Calu3 (cell line): ENCODE results near the gene HMX3. TPM values are rescaled to one million over a fixed set of nuclear protein-coding genes. Genes with fewer than 3 reads are reported as not detected.

ENCODE experiments used
- BruUV-seq: library from RNA; stranded (reverse); fragments of 400-500 nt; replicated peaks from 2 replicates; lab custom pipeline; 2021; lab: Mats Ljungman, UMichigan
- CTCF ChIA-PET: fragments of 300-600 bp; sonication (Branson Sonifier 250); formaldehyde crosslinking; loops from one replicate; lab custom pipeline; 2022; ENCODE audit warnings: antibody characterized with exemption; lab: Charles Lee
- DNase-seq: peaks from one replicate; pipeline ENCODE4 v3.0.0; 2022
- H3K27ac Mint-ChIP-seq: one replicate; pipeline ENCODE4 v1.8.0; 2022; ENCODE audit warnings: mixed read lengths; ENCODE audit not compliant: unreplicated experiment
- H3K27me3 Mint-ChIP-seq: one replicate; pipeline ENCODE4 v1.8.0; 2022; ENCODE audit warnings: mixed read lengths; ENCODE audit not compliant: unreplicated experiment
- H3K36me3 Mint-ChIP-seq: one replicate; pipeline ENCODE4 v1.8.0; 2022; ENCODE audit warnings: mild to moderate bottlenecking, moderate library complexity, mixed read lengths; ENCODE audit not compliant: insufficient read depth, unreplicated experiment
- H3K4me1 Mint-ChIP-seq: one replicate; pipeline ENCODE4 v1.8.0; 2022; ENCODE audit warnings: mild to moderate bottlenecking, low read depth, mixed read lengths; ENCODE audit not compliant: unreplicated experiment
- H3K4me3 Mint-ChIP-seq: one replicate; pipeline ENCODE4 v1.8.0; 2022; ENCODE audit warnings: mild to moderate bottlenecking, low read depth, moderate library complexity, mixed read lengths; ENCODE audit not compliant: unreplicated experiment
- H3K9me3 Mint-ChIP-seq: one replicate; pipeline ENCODE4 v1.8.0; 2022; ENCODE audit warnings: low read depth, mixed read lengths; ENCODE audit not compliant: unreplicated experiment
- CTCF ChIP-seq: fragments of 200-600 bp; IDR thresholded peaks from one replicate; pipeline ENCODE4 v1.8.0; 2022; ENCODE audit warnings: antibody characterized with exemption; ENCODE audit not compliant: unreplicated experiment
- intact Hi-C: fragments of 100-400 bp; cut with micrococcal nuclease; formaldehyde crosslinking; loops from one replicate; pipeline ENCODE4 v1.10.0; 2022; ENCODE audit not compliant: unreplicated experiment
- total RNA-seq: library from RNA; stranded (reverse); gene quantifications from 2 replicates; pipeline ENCODE4 v1.2.3, GENCODE V29; 2022

Gene HMX3
- total RNA-seq, 1 experiment from 2014 or later, result not detected

- Mint-ChIP-seq H3K27ac (no peak overlapping the region), H3K4me3 (no peak overlapping the region), H3K36me3 (peaks cover 6% of the 10 kb centered on the region), H3K9me3 (no peaks in the 10 kb centered on the region), H3K27me3 (peaks cover 33% of the 10 kb centered on the region), H3K4me1 (peaks cover 11% of the 10 kb centered on the region)
- BruUV-seq, result no TSS peak
- intact Hi-C loops, result loop anchor here (5.0 to 10.0 kb wide), 2 partner anchors 92 to 140 kb away; no protein-coding TSS in a partner anchor
- DNase-seq, result no peak
- CTCF ChIA-PET, result interaction anchor here (0.6 kb wide), 1 partner anchor 114 kb away, joined by 5 read pairs; no protein-coding TSS in a partner anchor
- no peak for TF ChIP-seq CTCF
Measured at GRCh38 chr10:123134343-123134914, 1.3 kb upstream of the HMX3 start.

- BruUV-seq, result no TSS peak
- intact Hi-C loops, result loop anchor here (5.0 to 10.0 kb wide), 2 partner anchors 93 to 140 kb away; no protein-coding TSS in a partner anchor
- peaks cover 11% of the 10 kb centered on the region for H3K36me3 Mint-ChIP-seq
- peaks cover 28% of the 10 kb centered on the region for H3K27me3 Mint-ChIP-seq
- H3K4me1 Mint-ChIP-seq, result peaks cover 12% of the 10 kb centered on the region
- no peak overlapping the region for H3K27ac Mint-ChIP-seq
- TF ChIP-seq CTCF, result no peak
- CTCF ChIA-PET, result no interaction called here
- no peaks in the 10 kb centered on the region for H3K9me3 Mint-ChIP-seq
- DNase-seq, result no peak
- H3K4me3 Mint-ChIP-seq, result no peak overlapping the region
Measured at GRCh38 chr10:123134915-123135414, 805 bp upstream of the HMX3 start.

GRCh38 chr10:123136221-123136805, 543 bp downstream of the HMX3 start:
- Mint-ChIP-seq H3K36me3 (peaks cover 17% of the 10 kb centered on the region), H3K4me3 (no peak overlapping the region)

More at GRCh38 chr10:123136221-123136805, 543 bp downstream of the HMX3 start:
- peaks cover 12% of the 10 kb centered on the region for H3K4me1 Mint-ChIP-seq
- intact Hi-C loops, result loop anchor here (10.0 kb wide), 1 partner anchor 138 kb away; no protein-coding TSS in a partner anchor
- CTCF ChIA-PET, result no interaction called here
- peaks cover 18% of the 10 kb centered on the region for H3K27me3 Mint-ChIP-seq
- H3K9me3 Mint-ChIP-seq, result no peaks in the 10 kb centered on the region
- no peak for DNase-seq
- H3K27ac Mint-ChIP-seq, result no peak overlapping the region
- no TSS peak for BruUV-seq
- TF ChIP-seq CTCF, result no peak
